ENCODE measurements around the gene ADCY9.
"Not testable (repeated sequence)": the region's sequence is repeated elsewhere in the genome, so short reads cannot be mapped to it uniquely, and the experiment has no call there.

ADCY9 gene

GRCh38 chr16:4116325-4117249 lies at the start of gene ADCY9:
ADCY9 (minus strand) TSS chr16:4116442; CDS start chr16:4115442, 1,000 bp downstream.
- peak; percentile 41 to 45 for DNase-seq

GRCh38 chr16:4160658-4161430 lies 44.6 kb upstream of the ADCY9 start:
- DNase-seq = no peak

GRCh38 chr16:4159726-4160125 lies 43.5 kb upstream of the ADCY9 start:
- no peak for DNase-seq

- DNase-seq = no peak
Observed at GRCh38 chr16:4158143-4159093, 42.2 kb upstream of the ADCY9 start.

- no peak for DNase-seq
Observed at GRCh38 chr16:4157376-4157825, 41.2 kb upstream of the ADCY9 start.

GRCh38 chr16:4156503-4156902 lies 40.3 kb upstream of the ADCY9 start:
- not testable (repeated sequence) for DNase-seq

- not testable (repeated sequence) for DNase-seq
Observed at GRCh38 chr16:4153364-4153763, 37.1 kb upstream of the ADCY9 start.

GRCh38 chr16:4152267-4152666 lies 36.0 kb upstream of the ADCY9 start:
- no peak for DNase-seq

GRCh38 chr16:4147236-4147635 lies 31.0 kb upstream of the ADCY9 start:
- DNase-seq = no peak

GRCh38 chr16:4142268-4142667 lies 26.0 kb upstream of the ADCY9 start:
- DNase-seq = no peak

GRCh38 chr16:4141604-4142003 lies 25.4 kb upstream of the ADCY9 start:
- DNase-seq = no peak

- DNase-seq = no peak
Observed at GRCh38 chr16:4140652-4141051, 24.4 kb upstream of the ADCY9 start.

- DNase-seq = no peak
Observed at GRCh38 chr16:4139968-4140367, 23.7 kb upstream of the ADCY9 start.

- DNase-seq = no peak
Observed at GRCh38 chr16:4138713-4139112, 22.5 kb upstream of the ADCY9 start.

- DNase-seq = no peak
Observed at GRCh38 chr16:4137438-4137837, 21.2 kb upstream of the ADCY9 start.

- no peak for DNase-seq
Observed at GRCh38 chr16:4136229-4136813, 20.1 kb upstream of the ADCY9 start.

GRCh38 chr16:4135537-4135936 lies 19.3 kb upstream of the ADCY9 start:
- no peak for DNase-seq

GRCh38 chr16:4133897-4134372 lies 17.7 kb upstream of the ADCY9 start:
- DNase-seq = no peak

GRCh38 chr16:4131621-4132020 lies 15.4 kb upstream of the ADCY9 start:
- DNase-seq = no peak

GRCh38 chr16:4124535-4125294 lies 8.5 kb upstream of the ADCY9 start:
- no peak for DNase-seq

GRCh38 chr16:4123616-4124300 lies 7.5 kb upstream of the ADCY9 start:
- no peak for DNase-seq
